ENCODE results near the gene HRK. TPM values are rescaled to one million over a fixed set of nuclear protein-coding genes. Genes with fewer than 3 reads are reported as not detected.

HRK gene
- total and polyA plus RNA-seq, 5 donors from 2014 or later: 0.25 TPM; not detected in 4

DNA sequence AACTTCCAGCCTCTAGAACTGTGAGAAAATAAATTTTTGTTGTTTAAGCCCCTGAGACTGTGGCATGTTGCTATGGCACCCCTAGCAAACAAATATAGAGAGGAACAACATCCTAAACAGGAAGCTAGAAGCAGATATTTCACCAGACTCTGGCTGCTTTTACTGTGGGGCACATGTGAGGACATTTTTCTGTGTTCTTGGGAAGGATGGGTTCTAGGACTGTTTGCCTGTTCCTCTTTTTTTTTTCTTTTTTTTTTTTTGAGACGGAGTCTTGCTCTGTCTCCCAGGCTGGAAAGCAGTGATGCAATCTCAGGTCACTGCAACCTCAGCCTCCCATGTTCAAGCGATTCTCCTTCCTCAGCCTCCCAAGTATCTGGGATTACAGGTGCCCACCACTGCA, 4.2 kb upstream of the HRK start:
- H3K27me3 Mint-ChIP-seq: peaks cover 67% of the 10 kb centered on the region
- no peak overlapping the region for H3K27ac ChIP-seq (ENCODE audit: insufficient read depth, low read length, poor library complexity, severe bottlenecking)

GRCh38 chr12:116884871-116885270, 3.6 kb upstream of the HRK start:
- Histone ChIP-seq H3K4me3 (ENCODE audit: low read depth, low read length) (no peak overlapping the region), H3K4me1 (ENCODE audit: control insufficient read depth, insufficient read depth, low read length, poor library complexity, severe bottlenecking) (peaks cover 17% of the 10 kb centered on the region), H3K36me3 (ENCODE audit: control insufficient read depth, insufficient read depth, low read length) (no peaks in the 10 kb centered on the region), H3K9me3 (ENCODE audit: control insufficient read depth in 2 of 2, low read length in 2 of 2) (no peaks in the 10 kb centered on the region), H3K27ac (ENCODE audit: insufficient read depth, low read length, poor library complexity, severe bottlenecking) (no peak overlapping the region), H3K27me3 (ENCODE audit: control insufficient read depth, insufficient read depth, low read length) (peaks cover 21% of the 10 kb centered on the region)
- Mint-ChIP-seq H3K27ac (no peak overlapping the region), H3K9me3 (no peaks in the 10 kb centered on the region), H3K4me1 (peaks cover 0 to 22% (median 11%) of the 10 kb centered on the region in 4 donors), H3K27me3 (peaks cover 73% of the 10 kb centered on the region), H3K36me3 (no peaks in the 10 kb centered on the region), H3K4me3 (no peak overlapping the region)
- no peak for DNase-seq
- ATAC-seq (ENCODE audit: low read depth in 2 of 2): no peak

More for the DNA sequence above, 4.2 kb upstream of the HRK start:
- H3K9me3 Mint-ChIP-seq: peaks cover 0 to 3% (median 0%) of the 10 kb centered on the region in 7 donors
- peaks cover 19% of the 10 kb centered on the region for H3K27me3 ChIP-seq (ENCODE audit: control insufficient read depth, insufficient read depth, low read length)
- no peaks in the 10 kb centered on the region for H3K36me3 Mint-ChIP-seq
- DNase-seq: no peak
- no peaks in the 10 kb centered on the region for H3K36me3 ChIP-seq (ENCODE audit: control insufficient read depth, insufficient read depth, low read length)
- no peak for ATAC-seq (ENCODE audit: low read depth in 2 of 2)
- no peak overlapping the region for H3K27ac Mint-ChIP-seq
- peaks cover 11% of the 10 kb centered on the region for H3K4me1 ChIP-seq (ENCODE audit: control insufficient read depth, insufficient read depth, low read length, poor library complexity, severe bottlenecking)
- no peak overlapping the region for H3K4me3 Mint-ChIP-seq
- no peak overlapping the region for H3K4me3 ChIP-seq (ENCODE audit: low read depth, low read length)
- H3K4me1 Mint-ChIP-seq: peaks cover 0 to 16% (median 7%) of the 10 kb centered on the region in 4 donors
- H3K9me3 ChIP-seq (ENCODE audit: control insufficient read depth in 2 of 2, low read length in 2 of 2): no peaks in the 10 kb centered on the region

GRCh38 chr12:116882742-116883141, 1.5 kb upstream of the HRK start:
- Mint-ChIP-seq H3K27ac (no peak overlapping the region), H3K4me3 (peak overlapping the region in 2 of 4 donors; percentile 63 to 70), H3K36me3 (no peaks in the 10 kb centered on the region), H3K9me3 (peaks cover 0 to 2% (median 0%) of the 10 kb centered on the region in 7 donors), H3K4me1 (peaks cover 0 to 37% (median 21%) of the 10 kb centered on the region in 4 donors), H3K27me3 (peaks cover 78% of the 10 kb centered on the region)
- Histone ChIP-seq H3K9me3 (ENCODE audit: control insufficient read depth in 2 of 2, low read length in 2 of 2) (no peaks in the 10 kb centered on the region), H3K27me3 (ENCODE audit: control insufficient read depth, insufficient read depth, low read length) (peaks cover 25% of the 10 kb centered on the region), H3K27ac (ENCODE audit: insufficient read depth, low read length, poor library complexity, severe bottlenecking) (no peak overlapping the region), H3K4me1 (ENCODE audit: control insufficient read depth, insufficient read depth, low read length, poor library complexity, severe bottlenecking) (peaks cover 35% of the 10 kb centered on the region), H3K36me3 (ENCODE audit: control insufficient read depth, insufficient read depth, low read length) (no peaks in the 10 kb centered on the region), H3K4me3 (ENCODE audit: low read depth, low read length) (no peak overlapping the region)
- ATAC-seq (ENCODE audit: low read depth in 2 of 2): no peak
- DNase-seq: no peak

DNA sequence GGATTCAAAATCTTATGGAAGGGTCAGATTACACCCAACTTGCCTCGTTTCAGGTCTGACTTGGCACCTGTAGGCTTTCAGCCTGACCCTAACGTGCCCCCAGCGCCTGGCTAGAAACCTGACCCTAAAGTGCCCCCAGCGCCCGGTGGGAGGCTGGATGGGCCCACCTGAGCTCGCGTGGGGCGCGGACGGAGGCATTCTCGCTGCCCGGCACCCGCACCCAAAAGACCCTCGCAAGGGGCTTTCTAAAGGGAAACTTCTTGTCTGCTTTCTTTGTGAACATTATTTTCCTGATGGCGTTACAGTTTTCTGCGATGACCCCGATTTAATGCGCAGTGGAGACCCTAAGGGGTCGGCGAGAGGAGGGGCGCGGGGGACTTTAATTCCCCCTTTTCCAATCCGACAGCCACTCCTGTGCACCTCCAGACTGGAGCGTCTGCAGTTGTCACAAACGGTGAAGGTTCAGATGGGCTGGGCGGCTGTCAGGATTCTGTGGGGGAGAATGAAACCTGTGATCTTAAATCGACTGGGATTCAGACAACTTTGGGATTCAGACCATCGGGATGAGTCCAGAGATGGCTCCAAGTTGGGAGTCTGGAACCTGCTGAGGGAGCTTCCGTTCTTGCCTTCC, 751 bp upstream of the HRK start:
- Histone ChIP-seq H3K27ac (ENCODE audit: insufficient read depth, low read length, poor library complexity, severe bottlenecking) (no peak overlapping the region), H3K36me3 (ENCODE audit: control insufficient read depth, insufficient read depth, low read length) (no peaks in the 10 kb centered on the region), H3K4me3 (ENCODE audit: low read depth, low read length) (no peak overlapping the region), H3K9me3 (ENCODE audit: control insufficient read depth in 2 of 2, low read length in 2 of 2) (no peaks in the 10 kb centered on the region), H3K27me3 (ENCODE audit: control insufficient read depth, insufficient read depth, low read length) (peaks cover 22% of the 10 kb centered on the region), H3K4me1 (ENCODE audit: control insufficient read depth, insufficient read depth, low read length, poor library complexity, severe bottlenecking) (peaks cover 35% of the 10 kb centered on the region)
- Mint-ChIP-seq H3K4me1 (peaks cover 0 to 37% (median 21%) of the 10 kb centered on the region in 4 donors), H3K27me3 (peaks cover 80% of the 10 kb centered on the region), H3K4me3 (peak overlapping the region; percentile 59 to 76 (median 66)), H3K36me3 (no peaks in the 10 kb centered on the region), H3K27ac (no peak overlapping the region), H3K9me3 (peaks cover 0 to 2% (median 0%) of the 10 kb centered on the region in 7 donors)
- DNase-seq (no peak), ATAC-seq (ENCODE audit: low read depth in 2 of 2) (no peak)

- Histone ChIP-seq H3K4me1 (ENCODE audit: control insufficient read depth, insufficient read depth, low read length, poor library complexity, severe bottlenecking) (peaks cover 35% of the 10 kb centered on the region), H3K27ac (ENCODE audit: insufficient read depth, low read length, poor library complexity, severe bottlenecking) (no peak overlapping the region), H3K27me3 (ENCODE audit: control insufficient read depth, insufficient read depth, low read length) (peaks cover 25% of the 10 kb centered on the region), H3K9me3 (ENCODE audit: control insufficient read depth in 2 of 2, low read length in 2 of 2) (no peaks in the 10 kb centered on the region), H3K4me3 (ENCODE audit: low read depth, low read length) (no peak overlapping the region), H3K36me3 (ENCODE audit: control insufficient read depth, insufficient read depth, low read length) (no peaks in the 10 kb centered on the region)
- peaks cover 82% of the 10 kb centered on the region for H3K27me3 Mint-ChIP-seq
- peak overlapping the region in 1 of 3 donors; percentile 12 for H3K27ac Mint-ChIP-seq
- no peaks in the 10 kb centered on the region for H3K36me3 Mint-ChIP-seq
- peaks cover 0 to 2% (median 0%) of the 10 kb centered on the region in 7 donors for H3K9me3 Mint-ChIP-seq
- H3K4me1 Mint-ChIP-seq: peaks cover 0 to 37% (median 21%) of the 10 kb centered on the region in 4 donors
- DNase-seq (peak in 2 of 3 donors; percentile 20 to 62), ATAC-seq (ENCODE audit: low read depth in 2 of 2) (peak; percentile 58 to 66)
- peak overlapping the region; percentile 7 to 83 (median 46) for H3K4me3 Mint-ChIP-seq
These were observed 370 bp downstream of the HRK start for GRCh38 chr12:116880817-116881324.

GRCh38 chr12:116880213-116880816, 926 bp downstream of the HRK start:
- H3K9me3 ChIP-seq (ENCODE audit: control insufficient read depth in 2 of 2, low read length in 2 of 2): no peaks in the 10 kb centered on the region
- H3K4me1 ChIP-seq (ENCODE audit: control insufficient read depth, insufficient read depth, low read length, poor library complexity, severe bottlenecking): peaks cover 35% of the 10 kb centered on the region
- Mint-ChIP-seq H3K36me3 (no peaks in the 10 kb centered on the region), H3K9me3 (peaks cover 0 to 2% (median 0%) of the 10 kb centered on the region in 7 donors), H3K27ac (peak overlapping the region in 1 of 3 donors; percentile 12), H3K4me1 (peaks cover 0 to 37% (median 21%) of the 10 kb centered on the region in 4 donors), H3K27me3 (peaks cover 82% of the 10 kb centered on the region), H3K4me3 (peak overlapping the region; percentile 28 to 83 (median 63))
- no peak overlapping the region for H3K4me3 ChIP-seq (ENCODE audit: low read depth, low read length)
- no peak for DNase-seq
- no peak for ATAC-seq (ENCODE audit: low read depth in 2 of 2)
- no peaks in the 10 kb centered on the region for H3K36me3 ChIP-seq (ENCODE audit: control insufficient read depth, insufficient read depth, low read length)
- H3K27ac ChIP-seq (ENCODE audit: insufficient read depth, low read length, poor library complexity, severe bottlenecking): no peak overlapping the region
- peaks cover 25% of the 10 kb centered on the region for H3K27me3 ChIP-seq (ENCODE audit: control insufficient read depth, insufficient read depth, low read length)

DNA sequence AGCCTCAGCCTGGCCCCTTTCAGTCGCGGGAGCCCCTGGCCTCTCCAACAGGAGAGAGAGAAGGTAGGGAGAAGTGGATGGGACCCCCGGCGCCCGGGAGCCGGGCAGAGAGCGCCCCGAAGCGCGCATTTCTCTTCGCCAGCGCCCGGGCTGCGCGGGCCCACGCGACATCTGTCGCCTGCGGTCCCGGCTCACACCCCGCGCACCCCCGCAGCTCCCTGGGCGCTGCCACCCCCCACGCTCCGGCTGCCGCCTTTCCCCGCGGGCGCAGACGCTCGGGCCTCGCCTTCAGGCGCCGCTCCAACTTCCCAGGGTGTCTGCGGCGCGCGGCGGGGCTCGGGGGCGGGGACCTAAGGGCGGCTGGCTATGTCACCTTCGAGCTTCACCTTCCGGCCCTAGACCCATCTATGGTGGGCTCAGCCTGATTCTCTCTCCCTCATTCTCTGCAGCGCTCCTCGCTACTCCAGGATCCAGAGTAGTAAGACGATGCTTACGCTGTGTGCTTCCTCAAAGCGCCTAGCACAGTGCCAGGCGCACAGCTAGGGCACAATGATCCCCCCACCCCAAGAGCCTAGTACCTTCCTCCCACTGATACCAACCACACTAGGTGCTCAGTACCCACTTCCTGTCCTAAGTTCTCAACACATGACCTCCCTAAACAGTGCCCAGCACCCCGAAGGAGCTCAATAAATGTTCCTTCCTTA, 1.6 kb downstream of the HRK start:
- H3K9me3 ChIP-seq (ENCODE audit: control insufficient read depth in 2 of 2, low read length in 2 of 2): peaks cover 0 to 2% of the 10 kb centered on the region in 2 experiments
- peaks cover 0 to 4% (median 2%) of the 10 kb centered on the region in 7 donors for H3K9me3 Mint-ChIP-seq
- no peak overlapping the region for H3K27ac Mint-ChIP-seq
- peaks cover 35% of the 10 kb centered on the region for H3K4me1 ChIP-seq (ENCODE audit: control insufficient read depth, insufficient read depth, low read length, poor library complexity, severe bottlenecking)
- H3K36me3 ChIP-seq (ENCODE audit: control insufficient read depth, insufficient read depth, low read length): no peaks in the 10 kb centered on the region
- DNase-seq (peak in 1 of 3 donors; percentile 24), ATAC-seq (ENCODE audit: low read depth in 2 of 2) (no peak)
- no peaks in the 10 kb centered on the region for H3K36me3 Mint-ChIP-seq
- H3K27me3 Mint-ChIP-seq: peaks cover 81% of the 10 kb centered on the region
- no peak overlapping the region for H3K4me3 ChIP-seq (ENCODE audit: low read depth, low read length)
- peaks cover 0 to 37% (median 21%) of the 10 kb centered on the region in 4 donors for H3K4me1 Mint-ChIP-seq
- peaks cover 28% of the 10 kb centered on the region for H3K27me3 ChIP-seq (ENCODE audit: control insufficient read depth, insufficient read depth, low read length)
- H3K4me3 Mint-ChIP-seq: peak overlapping the region; percentile 49 to 84 (median 82)
- H3K27ac ChIP-seq (ENCODE audit: insufficient read depth, low read length, poor library complexity, severe bottlenecking): no peak overlapping the region

Measured in CD4-positive, CD25-positive, alpha-beta regulatory T cell (primary cell).